ENCODE data around the gene CYTH4. TPM values are rescaled to one million over a fixed set of nuclear protein-coding genes. Genes with fewer than 3 reads are reported as not detected.

CYTH4 gene
- total and polyA plus RNA-seq, 2 of the 8 experiments (the other 6 are each of a cell fraction or from before 2014, with no cell fraction given): 0.09 TPM; not detected in 1

- H4K8ac ChIP-seq (ENCODE audit: extremely low read depth, insufficient read depth, low read length): 0 out of 2 replicates have a peak overlapping the region, but pooled peaks have one; percentile 9
- TF ChIP-seq HDAC6 (IDR thresholded peaks at IDR 0.05; ENCODE audit: low read depth, low read length) (no peak), ZNF274 (IDR thresholded peaks at IDR 0.05; ENCODE audit: borderline replicate concordance, extremely low read depth, low read length) (no peak), RFX5 (IDR thresholded peaks at IDR 0.05; ENCODE audit: borderline replicate concordance, low read depth, low read length) (no peak), KDM1A (IDR thresholded peaks at IDR 0.05; ENCODE audit: borderline replicate concordance, low read length) (no peak), CREB1 (IDR thresholded peaks at IDR 0.05) (no peak), HDAC2 (IDR thresholded peaks at IDR 0.05; ENCODE audit: borderline replicate concordance in 1 of 2, low read depth in 2 of 2, low read length in 2 of 2) (no peak), FOSL1 (IDR thresholded peaks at IDR 0.05; ENCODE audit: insufficient read depth, low read depth, low read length) (no peak), CEBPB (IDR thresholded peaks at IDR 0.05; ENCODE audit: low read depth, low read length) (no peak), POU5F1 (IDR thresholded peaks at IDR 0.05; ENCODE audit: low read depth, low read length) (no peak), SIX5 (IDR thresholded peaks at IDR 0.05; ENCODE audit: low read depth, low read length) (no peak), EGR1 (IDR thresholded peaks at IDR 0.05; ENCODE audit: borderline replicate concordance, low read depth, low read length) (no peak), SRF (IDR thresholded peaks at IDR 0.05; ENCODE audit: low read depth, low read length) (no peak)
- H3K36me3 ChIP-seq (ENCODE audit: control insufficient read depth in 2 of 4, insufficient read depth in 4 of 4, low read length in 3 of 4): no peaks in the 10 kb centered on the region; a peak in 1 of 8 replicates
- H4K91ac ChIP-seq (replicated peaks; ENCODE audit: insufficient read length, low read length): peak overlapping the region; percentile 20
- no peak overlapping the region for H3K9ac ChIP-seq (replicated peaks in 1 of 4; ENCODE audit: extremely low read depth in 1 of 4, low read depth in 3 of 4, low read length in 3 of 4)
- H3K18ac ChIP-seq (ENCODE audit: extremely low read depth, low read length): no peak overlapping the region
- DNase-seq (ENCODE audit: low read depth in 1 of 2, low spot score in 2 of 2) (no peak), FAIRE-seq (no peak)
- H4K20me1 ChIP-seq (replicated peaks in 1 of 2; ENCODE audit: control insufficient read depth in 1 of 2, insufficient read depth in 2 of 2, low read length in 2 of 2): no peaks in the 10 kb centered on the region
- 87% methylated on average over 22 of the region's 25 CpGs; no CpG with 5 or more reads in 1 of the 2 experiments for WGBS, 2 experiments (ENCODE audit: extremely low coverage in 1 of 2, insufficient coverage in 1 of 2, insufficient read length in 1 of 2, insufficient replicate concordance in 2 of 2, low coverage in 1 of 2, low lambda C conversion rate in 2 of 2, missing lambda C conversion rate in 1 of 2)
- no peak overlapping the region for H4K5ac ChIP-seq (ENCODE audit: insufficient read length, low read depth, low read length)
- no peak overlapping the region for H3K23ac ChIP-seq (ENCODE audit: insufficient read length)
- H2AK5ac ChIP-seq (ENCODE audit: low read depth, low read length): no peak overlapping the region
- H3K79me1 ChIP-seq (ENCODE audit: low read depth, low read length): no peaks in the 10 kb centered on the region
- no peaks in the 10 kb centered on the region; a peak in 2 of 7 replicates for H3K27me3 ChIP-seq (replicated peaks in 1 of 4; ENCODE audit: control insufficient read depth in 3 of 4, extremely low read depth in 1 of 4, insufficient read depth in 3 of 4, low read length in 3 of 4)
- H3K23me2 ChIP-seq (ENCODE audit: low read depth, low read length): no peaks in the 10 kb centered on the region
- no peak overlapping the region for H2BK20ac ChIP-seq (ENCODE audit: low read length)
- no peak overlapping the region for H2BK5ac ChIP-seq (ENCODE audit: low read depth, low read length)
- ChIA-PET POLR2A (ENCODE audit: partially characterized antibody) (no interaction called here), CTCF (ENCODE audit: partially characterized antibody) (interaction anchor here (1.0 to 6.1 kb wide), 12 partner anchors 12 to 187 kb away, joined by 3 to 119 read pairs (median 6); partner anchors contain the start of gene ELFN2)
- H3K4me2 ChIP-seq (ENCODE audit: insufficient read depth in 1 of 2, low read depth in 2 of 2, low read length in 2 of 2): no peak overlapping the region
- H3K79me2 ChIP-seq (ENCODE audit: control insufficient read depth in 1 of 2, insufficient read depth in 2 of 2, low read length in 2 of 2): no peaks in the 10 kb centered on the region
- H2BK15ac ChIP-seq (ENCODE audit: low read length): no peak overlapping the region
- H3K56ac ChIP-seq (replicated peaks; ENCODE audit: insufficient read length, low read depth, low read length): no peak overlapping the region
- H3K14ac ChIP-seq (ENCODE audit: insufficient read length): no peak overlapping the region
- no peaks in the 10 kb centered on the region; a peak in 1 of 4 replicates for H3K9me3 ChIP-seq (ENCODE audit: insufficient read depth in 2 of 2, low read depth in 1 of 2, low read length in 1 of 2)
- no peak overlapping the region for H3K27ac ChIP-seq (ENCODE audit: low read depth, low read length)
- peaks cover 0 to 5% (median 2%) of the 10 kb centered on the region in 4 experiments; a peak in 3 of 7 replicates for H3K4me1 ChIP-seq (replicated peaks in 1 of 4; ENCODE audit: control insufficient read depth in 3 of 4, insufficient read depth in 4 of 4, low read length in 3 of 4)
- H2BK12ac ChIP-seq (ENCODE audit: low read depth, low read length): no peak overlapping the region; the same call in 1 of the 2 replicates
- no peak overlapping the region for H2AFZ ChIP-seq (ENCODE audit: low read length)
- H3K4ac ChIP-seq (replicated peaks; ENCODE audit: insufficient read length, low read depth, low read length): no peak overlapping the region
- H3K4me3 ChIP-seq (ENCODE audit: extremely low read depth in 1 of 4, insufficient read depth in 2 of 4, low read depth in 3 of 4, low read length in 4 of 4): no peak overlapping the region
- no peak overlapping the region for H2BK120ac ChIP-seq (replicated peaks; ENCODE audit: low read depth, low read length)
Measured at GRCh38 chr22:37313376-37314314, 31.3 kb downstream of the CYTH4 start.

Data from H1 (cell line).